ENCODE measurements around the gene HLA-DRA.

DNA sequence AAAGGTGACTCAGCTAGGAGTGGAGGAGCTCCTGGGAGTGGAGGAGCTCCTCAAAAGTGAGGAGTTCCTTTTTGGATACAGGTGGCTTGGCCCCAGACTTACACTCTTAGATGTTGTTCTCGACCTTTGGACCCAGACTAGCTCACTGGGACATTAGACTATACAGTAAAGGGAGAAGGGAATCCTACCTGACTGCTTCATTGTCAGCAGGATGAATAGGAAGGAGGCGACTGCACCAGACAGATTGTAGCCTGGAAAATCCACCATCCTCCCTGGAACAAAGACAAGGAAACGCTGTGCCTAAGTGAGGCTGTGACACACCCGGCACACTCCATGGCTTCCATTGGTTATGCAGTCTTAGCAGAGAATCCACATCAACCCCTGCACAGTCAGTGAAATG is 32.8 kb upstream of the HLA-DRA start, which contains the start of gene BTNL2:
- TF ChIP-seq, protein P1, sequence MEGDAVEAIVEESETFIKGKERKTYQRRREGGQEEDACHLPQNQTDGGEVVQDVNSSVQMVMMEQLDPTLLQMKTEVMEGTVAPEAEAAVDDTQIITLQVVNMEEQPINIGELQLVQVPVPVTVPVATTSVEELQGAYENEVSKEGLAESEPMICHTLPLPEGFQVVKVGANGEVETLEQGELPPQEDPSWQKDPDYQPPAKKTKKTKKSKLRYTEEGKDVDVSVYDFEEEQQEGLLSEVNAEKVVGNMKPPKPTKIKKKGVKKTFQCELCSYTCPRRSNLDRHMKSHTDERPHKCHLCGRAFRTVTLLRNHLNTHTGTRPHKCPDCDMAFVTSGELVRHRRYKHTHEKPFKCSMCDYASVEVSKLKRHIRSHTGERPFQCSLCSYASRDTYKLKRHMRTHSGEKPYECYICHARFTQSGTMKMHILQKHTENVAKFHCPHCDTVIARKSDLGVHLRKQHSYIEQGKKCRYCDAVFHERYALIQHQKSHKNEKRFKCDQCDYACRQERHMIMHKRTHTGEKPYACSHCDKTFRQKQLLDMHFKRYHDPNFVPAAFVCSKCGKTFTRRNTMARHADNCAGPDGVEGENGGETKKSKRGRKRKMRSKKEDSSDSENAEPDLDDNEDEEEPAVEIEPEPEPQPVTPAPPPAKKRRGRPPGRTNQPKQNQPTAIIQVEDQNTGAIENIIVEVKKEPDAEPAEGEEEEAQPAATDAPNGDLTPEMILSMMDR (IDR thresholded peaks at IDR 0.05) = no peak
- no peak for TF ChIP-seq POLR2A (IDR thresholded peaks at IDR 0.05)

All from testis (tissue), 2 donors.